Keratinocyte (primary cell): ENCODE measurements around the gene ARHGAP28. TPM values are rescaled to one million over a fixed set of nuclear protein-coding genes. Genes with fewer than 3 reads are reported as not detected.

Source experiments
- DNase-seq: peaks from one replicate; pipeline ENCODE4 v3.0.0-alpha.2; 2011; ENCODE audit warnings: low read depth, missing footprints, low spot score
- FAIRE-seq: peaks from 2 replicates; lab custom pipeline; 2011; peaks lifted over from hg19 to GRCh38; lab: Jason Lieb, UNC
- H2AFZ ChIP-seq: 2 replicates; pipeline ENCODE4 v1.6.0; 2012; ENCODE audit warnings: low read length, control low read depth, inconsistent platforms; ENCODE audit not compliant: control insufficient read depth
- H3K27ac ChIP-seq: 2 replicates; pipeline ENCODE4 v1.5.1; 2011; ENCODE audit warnings: low read length; ENCODE audit not compliant: control insufficient read depth, insufficient read depth
- H3K27me3 ChIP-seq: 3 replicates; pipeline ENCODE4 v1.6.0; 2011; ENCODE audit warnings: low read length; ENCODE audit not compliant: control insufficient read depth, insufficient read depth; ENCODE audit errors: extremely low read depth
- H3K36me3 ChIP-seq, 2 experiments: 2 replicates in 1 of 2; 3 replicates in 1 of 2; pipeline ENCODE4 v1.5.1; 2011; ENCODE audit warnings: low read length in 2 of 2, mild to moderate bottlenecking in 1 of 2; ENCODE audit not compliant: control insufficient read depth in 2 of 2, insufficient read depth in 2 of 2; ENCODE audit errors: extremely low read depth in 1 of 2
- H3K4me1 ChIP-seq: 3 replicates; pipeline ENCODE4 v1.5.1; 2011; ENCODE audit warnings: low read length; ENCODE audit not compliant: control insufficient read depth, insufficient read depth; ENCODE audit errors: extremely low read depth
- H3K4me2 ChIP-seq: 3 replicates; pipeline ENCODE4 v1.6.0; 2011; ENCODE audit warnings: low read depth, low read length; ENCODE audit not compliant: control insufficient read depth, insufficient read depth; ENCODE audit errors: extremely low read depth
- H3K4me3 ChIP-seq, 3 experiments: fragments of 200-600 bp in 1 of 3; sonication (generic) in 1 of 3; 2 replicates in 2 of 3; 3 replicates in 1 of 3; pipeline ENCODE4 v1.5.1; 2011 to 2016; ENCODE audit warnings: low read length in 3 of 3, mild to moderate bottlenecking in 3 of 3, control low read depth in 2 of 3, inconsistent platforms in 1 of 3, low read depth in 1 of 3, mixed read lengths in 1 of 3, mixed run types in 1 of 3, moderate library complexity in 1 of 3; ENCODE audit not compliant: control insufficient read depth in 2 of 3, insufficient read depth in 2 of 3; ENCODE audit errors: extremely low read depth in 1 of 3
- H3K79me2 ChIP-seq: 2 replicates; pipeline ENCODE4 v1.6.0; 2012; ENCODE audit warnings: low read length; ENCODE audit not compliant: control insufficient read depth, insufficient read depth
- H3K9ac ChIP-seq: 3 replicates; pipeline ENCODE4 v1.6.0; 2011; ENCODE audit warnings: low read length; ENCODE audit not compliant: control insufficient read depth, insufficient read depth; ENCODE audit errors: extremely low read depth
- H3K9me1 ChIP-seq: 3 replicates; pipeline ENCODE4 v1.6.0; 2011; ENCODE audit warnings: low read length; ENCODE audit not compliant: control insufficient read depth, insufficient read depth; ENCODE audit errors: extremely low read depth
- H3K9me3 ChIP-seq: 2 replicates; pipeline ENCODE4 v1.5.1; 2012; ENCODE audit warnings: low read depth, low read length; ENCODE audit not compliant: control insufficient read depth
- H4K20me1 ChIP-seq: 3 replicates; pipeline ENCODE4 v1.6.0; 2011; ENCODE audit warnings: low read length; ENCODE audit not compliant: control insufficient read depth, insufficient read depth; ENCODE audit errors: extremely low read depth
- CTCF ChIP-seq, 3 experiments: IDR thresholded peaks in 1 of 3; conservative IDR thresholded peaks in 1 of 3; optimal IDR thresholded peaks in 1 of 3; 2 replicates in 2 of 3; 3 replicates in 1 of 3; pipeline versions ENCODE3 to v1.5.1; 2011; ENCODE audit warnings: low read length in 3 of 3, mild to moderate bottlenecking in 3 of 3, moderate library complexity in 2 of 3, control low read depth in 1 of 3, inconsistent platforms in 1 of 3; ENCODE audit not compliant: insufficient read depth in 2 of 3; ENCODE audit errors: extremely low read depth in 1 of 3
- EZH2 ChIP-seq: IDR thresholded peaks from one replicate; pipeline ENCODE4 v1.6.1; 2012; ENCODE audit warnings: inconsistent platforms, mild to moderate bottlenecking, low read length, moderate library complexity
- dilution Hi-C: fragments of 300-500 bp; cut with MboI; formaldehyde crosslinking; loops from one replicate; pipeline ENCODE4 v1.7.0; 2020; ENCODE audit warnings: low sequenced_read_pairs; ENCODE audit not compliant: extremely low pct_ligation_motif_present
- polyA plus RNA-seq, 5 experiments: library from polyadenylated mRNA; depleted of rRNA in 3 of 5; stranded (reverse) in 3 of 5; stranded (forward) in 1 of 5; unstranded in 1 of 5; fragments of >200 nt; gene quantifications; 1 replicate in 1 of 5; 2 replicates in 3 of 5; 3 replicates in 1 of 5; pipeline versions ENCODE4 v1.2.1 to v1.2.3, GENCODE V29; 2011 to 2012; ENCODE audit warnings: missing spikeins in 2 of 5, low read depth in 1 of 5, low replicate concordance in 1 of 5

ARHGAP28 gene
- polyA plus RNA-seq, 1 donor (not counting 4 experiments of a cell fraction or from before 2014, with no cell fraction given) = 0.43 TPM

DNA sequence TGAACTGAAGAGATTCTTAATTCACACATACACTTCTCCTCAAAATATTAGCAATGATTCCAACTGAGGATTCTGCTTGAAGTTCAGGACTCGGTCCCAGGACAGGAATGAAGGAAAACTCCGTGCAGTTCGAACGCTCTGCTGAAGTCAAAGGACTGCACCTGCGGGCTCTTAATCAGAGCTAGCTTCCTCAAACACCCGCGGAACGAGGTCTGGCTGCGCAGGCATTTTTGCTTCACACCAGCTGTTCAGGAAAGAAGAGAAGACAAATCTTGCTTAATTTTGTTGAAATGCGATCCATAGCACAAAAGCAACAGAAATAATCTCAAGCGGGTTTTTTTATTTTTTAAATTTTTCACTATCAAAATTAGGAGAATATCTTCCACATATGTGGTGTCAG, 212.5 kb downstream of the ARHGAP28 start:
- no peaks in the 10 kb centered on the region for H3K79me2 ChIP-seq
- no peak overlapping the region for H3K27ac ChIP-seq
- H4K20me1 ChIP-seq = no peaks in the 10 kb centered on the region
- DNase-seq = no peak
- FAIRE-seq = no peak
- no peaks in the 10 kb centered on the region for H3K4me1 ChIP-seq
- no peak overlapping the region for H3K4me2 ChIP-seq
- no peaks in the 10 kb centered on the region for H3K9me3 ChIP-seq
- H3K9ac ChIP-seq = no peak overlapping the region
- H3K36me3 ChIP-seq = no peaks in the 10 kb centered on the region
- H3K27me3 ChIP-seq = peaks cover 5% of the 10 kb centered on the region
- TF ChIP-seq EZH2 = no peak
- no peak for TF ChIP-seq CTCF (optimal IDR thresholded peaks at IDR 0.05 in 1 of 3, IDR thresholded peaks at IDR 0.05 in 1 of 3, conservative IDR thresholded peaks at IDR 0.05 in 1 of 3; ENCODE audit: extremely low read depth in 1 of 3, insufficient read depth in 2 of 3, low read length in 3 of 3)
- H2AFZ ChIP-seq = no peak overlapping the region
- H3K4me3 ChIP-seq = no peak overlapping the region
- H3K9me1 ChIP-seq = no peaks in the 10 kb centered on the region
- dilution Hi-C loops = no loop called here

DNA sequence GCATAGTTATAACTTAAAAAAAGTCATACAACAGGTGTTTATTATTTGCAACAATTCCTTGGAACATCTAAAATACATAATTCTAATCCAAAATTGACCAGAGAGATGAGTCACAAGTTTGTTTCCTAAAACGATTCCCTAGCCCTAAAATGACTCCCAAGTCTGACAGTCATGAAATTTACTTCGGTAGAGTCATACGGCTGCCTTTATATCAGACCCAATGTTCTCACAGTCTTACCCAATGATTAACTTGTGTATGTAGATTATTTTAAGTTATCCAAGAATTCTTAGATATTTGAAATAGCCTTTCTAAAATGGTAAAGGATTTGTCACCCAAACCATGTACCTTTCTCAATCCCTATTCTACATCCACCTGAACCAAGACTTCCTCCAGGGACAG, 213.2 kb downstream of the ARHGAP28 start:
- Histone ChIP-seq H3K27ac (no peak overlapping the region), H3K4me2 (no peak overlapping the region), H3K4me3 (no peak overlapping the region), H3K36me3 (no peaks in the 10 kb centered on the region), H3K79me2 (no peaks in the 10 kb centered on the region), H3K4me1 (no peaks in the 10 kb centered on the region), H4K20me1 (no peaks in the 10 kb centered on the region), H3K9me3 (no peaks in the 10 kb centered on the region), H3K27me3 (peaks cover 5% of the 10 kb centered on the region), H3K9ac (no peak overlapping the region), H3K9me1 (no peaks in the 10 kb centered on the region), H2AFZ (no peak overlapping the region)
- TF ChIP-seq EZH2 (no peak), CTCF (optimal IDR thresholded peaks at IDR 0.05 in 1 of 3, IDR thresholded peaks at IDR 0.05 in 1 of 3, conservative IDR thresholded peaks at IDR 0.05 in 1 of 3; ENCODE audit: extremely low read depth in 1 of 3, insufficient read depth in 2 of 3, low read length in 3 of 3) (no peak)
- FAIRE-seq (no peak), DNase-seq (no peak)
- dilution Hi-C loops = no loop called here
